Body of pancreas (tissue), 4 donors: ENCODE data around the gene ZNF236. TPM values are rescaled to one million over a fixed set of nuclear protein-coding genes. Genes with fewer than 3 reads are reported as not detected.

Experiments
- ATAC-seq: fragments of 150-250 bp; one replicate; pipeline ENCODE4 v1.9.1; 2016
- DNase-seq, 4 donors: peaks; one replicate each; pipeline ENCODE4 v3.0.0-alpha.2; 2019
- H3K27ac ChIP-seq, 4 donors: fragments of 200-600 bp; sonication (generic); 1 replicate in 3 of 4; 2 replicates in 1 of 4; pipeline versions ENCODE4 v1.5.1 to v1.6.1; 2016 to 2019; ENCODE audit warnings: mild to moderate bottlenecking in 1 of 4, mixed read lengths in 1 of 4, moderate library complexity in 1 of 4
- H3K27me3 ChIP-seq, 2 donors: fragments of 200-600 bp; sonication (generic); one replicate each; pipeline ENCODE4 v1.6.0; 2016; ENCODE audit warnings: mild to moderate bottlenecking in 1 of 2
- H3K36me3 ChIP-seq, 2 donors: fragments of 200-600 bp; sonication (generic); replicated peaks in 1 of 2; 2 replicates each; pipeline ENCODE4 v1.5.1; 2016; ENCODE audit warnings: low read depth in 2 of 2; ENCODE audit not compliant: insufficient read depth in 1 of 2
- H3K4me1 ChIP-seq: fragments of 200-600 bp; sonication (generic); one replicate; pipeline ENCODE4 v1.6.0; 2016
- H3K4me3 ChIP-seq, 2 donors: fragments of 200-600 bp; sonication (generic); 1 replicate in 1 of 2; 2 replicates in 1 of 2; pipeline ENCODE4 v1.5.1; 2016 to 2019
- H3K9me3 ChIP-seq, 3 donors: fragments of 200-600 bp; sonication (generic); 1 replicate in 2 of 3; 2 replicates in 1 of 3; pipeline ENCODE4 v1.5.1; 2016
- POLR2A ChIP-seq, 3 donors: fragments of 450-650 bp; IDR thresholded peaks; one replicate each; pipeline ENCODE4 v1.6.1; 2016; ENCODE audit warnings: antibody characterized with exemption in 3 of 3, mild to moderate bottlenecking in 2 of 3
- WGBS, 2 donors: methylation state at CpG; one replicate each; pipeline ENCODE4 v1.1.5; 2017; 5-methylcytosine and 5-hydroxymethylcytosine counted together
- intact Hi-C: fragments of 100-400 bp; cut with DNase I; formaldehyde crosslinking; loops from one replicate; pipeline ENCODE4 v1.15.1; 2023
- total RNA-seq, 2 donors: library from RNA; depleted of rRNA; stranded (reverse); fragments of >200 nt; gene quantifications; one replicate each; pipeline ENCODE4 v1.1.0, GENCODE V29; 2016
- TF ChIP-seq, protein P1 (sequence below), 7 experiments: fragments of 450-650 bp in 4 of 7; fragments of 200-600 bp in 3 of 7; sonication (generic) in 3 of 7; IDR thresholded peaks; one replicate each; pipeline ENCODE4 v1.5.1; 2016 to 2019; ENCODE audit warnings: antibody characterized with exemption in 7 of 7

The ZNF236 gene
- total RNA-seq, 2 donors from 2014 or later = 9.6 to 22.7 TPM

DNA sequence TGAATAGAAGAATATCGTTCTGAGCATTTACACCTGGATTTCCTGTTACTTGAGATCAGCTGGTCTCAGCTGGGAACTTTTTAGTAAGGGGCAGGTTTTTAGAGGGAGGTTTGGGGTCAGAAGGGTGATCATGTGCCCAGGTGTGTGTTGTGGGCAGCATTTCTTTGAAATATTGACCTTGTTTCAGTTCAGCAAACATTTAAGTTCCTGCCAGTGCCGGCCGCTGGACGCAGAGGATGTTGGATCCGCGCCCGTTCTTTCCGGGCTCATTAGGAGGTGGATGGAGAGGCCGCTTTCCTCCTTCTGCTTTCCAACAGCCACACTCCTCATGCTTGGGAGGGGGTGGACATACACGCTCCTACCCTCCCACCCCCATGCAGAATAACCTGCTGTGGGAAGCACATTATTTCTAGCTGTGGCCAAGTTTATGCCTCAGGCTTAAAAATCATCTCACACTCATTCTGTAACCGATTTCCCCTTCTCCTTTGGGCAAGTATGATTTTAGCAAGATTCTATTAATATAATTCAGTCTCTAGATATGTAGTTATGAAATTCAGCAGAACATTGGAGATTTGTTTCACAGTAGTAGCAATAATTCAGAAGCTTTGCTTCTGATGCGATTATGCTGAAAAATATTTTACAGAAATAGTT is 131.4 kb downstream of the ZNF236 start:
- no peak overlapping the region for H3K4me3 ChIP-seq
- H3K36me3 ChIP-seq = no peaks in the 10 kb centered on the region
- ATAC-seq (peak; percentile 79), DNase-seq (peak; percentile 78 to 92 (median 86))
- H3K27ac ChIP-seq = peak overlapping the region; percentile 48 to 69 (median 57)
- H3K9me3 ChIP-seq = no peaks in the 10 kb centered on the region
- H3K4me1 ChIP-seq = peaks cover 19% of the 10 kb centered on the region
- 11 to 23% methylated on average over 12 of the region's 12 CpGs for WGBS, 2 donors
- H3K27me3 ChIP-seq = no peaks in the 10 kb centered on the region
- TF ChIP-seq, protein P1, sequence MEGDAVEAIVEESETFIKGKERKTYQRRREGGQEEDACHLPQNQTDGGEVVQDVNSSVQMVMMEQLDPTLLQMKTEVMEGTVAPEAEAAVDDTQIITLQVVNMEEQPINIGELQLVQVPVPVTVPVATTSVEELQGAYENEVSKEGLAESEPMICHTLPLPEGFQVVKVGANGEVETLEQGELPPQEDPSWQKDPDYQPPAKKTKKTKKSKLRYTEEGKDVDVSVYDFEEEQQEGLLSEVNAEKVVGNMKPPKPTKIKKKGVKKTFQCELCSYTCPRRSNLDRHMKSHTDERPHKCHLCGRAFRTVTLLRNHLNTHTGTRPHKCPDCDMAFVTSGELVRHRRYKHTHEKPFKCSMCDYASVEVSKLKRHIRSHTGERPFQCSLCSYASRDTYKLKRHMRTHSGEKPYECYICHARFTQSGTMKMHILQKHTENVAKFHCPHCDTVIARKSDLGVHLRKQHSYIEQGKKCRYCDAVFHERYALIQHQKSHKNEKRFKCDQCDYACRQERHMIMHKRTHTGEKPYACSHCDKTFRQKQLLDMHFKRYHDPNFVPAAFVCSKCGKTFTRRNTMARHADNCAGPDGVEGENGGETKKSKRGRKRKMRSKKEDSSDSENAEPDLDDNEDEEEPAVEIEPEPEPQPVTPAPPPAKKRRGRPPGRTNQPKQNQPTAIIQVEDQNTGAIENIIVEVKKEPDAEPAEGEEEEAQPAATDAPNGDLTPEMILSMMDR (IDR thresholded peaks at IDR 0.05) = no peak
- TF ChIP-seq POLR2A (IDR thresholded peaks at IDR 0.05) = no peak
- intact Hi-C loops = no loop called here

DNA sequence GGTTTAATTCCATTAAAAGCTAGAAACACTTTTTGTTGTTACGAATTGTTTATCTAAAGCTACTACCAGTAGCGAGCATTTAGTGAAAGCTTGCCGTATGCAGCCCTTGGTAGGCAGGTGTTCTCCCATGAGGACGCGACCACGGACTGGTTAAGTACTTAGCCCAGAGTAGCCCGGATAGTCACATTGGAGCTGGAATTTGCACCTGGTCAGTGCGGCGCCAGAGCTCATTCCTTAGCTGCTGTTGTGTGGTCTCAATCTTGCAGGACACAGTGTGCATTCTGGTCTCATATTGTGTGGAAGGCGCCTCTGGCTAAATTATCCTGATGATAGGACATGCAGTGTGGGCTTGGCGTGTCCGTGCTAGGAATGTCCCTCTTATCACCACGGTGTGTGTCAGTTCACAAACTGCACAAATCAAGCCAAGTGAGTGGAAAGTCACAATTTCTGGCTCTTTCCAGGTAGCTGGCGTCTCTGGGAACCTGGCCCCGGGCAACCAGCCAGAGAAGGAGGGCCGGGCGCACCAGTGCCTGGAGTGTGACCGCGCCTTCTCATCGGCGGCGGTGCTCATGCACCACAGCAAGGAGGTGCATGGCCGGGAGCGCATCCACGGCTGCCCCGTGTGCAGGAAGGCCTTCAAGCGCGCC is 133.3 kb downstream of the ZNF236 start:
- Histone ChIP-seq H3K9me3 (no peaks in the 10 kb centered on the region), H3K4me1 (peaks cover 24% of the 10 kb centered on the region), H3K36me3 (peaks cover 0 to 2% of the 10 kb centered on the region in 2 donors), H3K27me3 (no peaks in the 10 kb centered on the region), H3K4me3 (no peak overlapping the region), H3K27ac (no peak overlapping the region)
- intact Hi-C loops = no loop called here
- ATAC-seq (no peak), DNase-seq (peak; percentile 36 to 72 (median 54))
- 75 to 95% methylated on average over 18 to 28 of the region's 28 CpGs for WGBS, 2 donors
- TF ChIP-seq, protein P1 (IDR thresholded peaks at IDR 0.05) = no peak
- TF ChIP-seq POLR2A (IDR thresholded peaks at IDR 0.05) = no peak

DNA sequence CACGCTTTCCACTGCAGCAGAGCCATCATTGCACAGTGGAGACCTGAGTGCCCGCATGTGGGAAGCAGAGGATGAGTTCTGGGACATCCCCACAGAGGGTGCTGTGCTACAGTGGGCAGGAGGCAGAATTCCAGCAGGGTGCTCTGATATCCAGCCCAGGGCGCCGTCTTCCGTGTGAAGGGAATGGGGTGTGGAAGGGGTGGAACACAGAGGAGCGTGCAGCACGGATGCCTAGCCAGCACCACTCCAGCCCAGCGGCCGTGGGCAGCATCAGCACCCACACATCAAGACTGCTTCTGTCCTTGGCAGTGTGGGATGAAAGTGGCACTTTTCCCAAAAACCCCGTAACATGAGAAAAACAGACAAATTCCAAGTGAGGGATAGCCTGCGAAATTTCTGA is 134.3 kb downstream of the ZNF236 start:
- ATAC-seq = no peak
- Histone ChIP-seq H3K27me3 (no peaks in the 10 kb centered on the region), H3K27ac (no peak overlapping the region), H3K4me3 (no peak overlapping the region), H3K36me3 (peaks cover 0 to 6% of the 10 kb centered on the region in 2 donors), H3K4me1 (peaks cover 24% of the 10 kb centered on the region), H3K9me3 (no peaks in the 10 kb centered on the region)
- TF ChIP-seq POLR2A (IDR thresholded peaks at IDR 0.05) = no peak
- TF ChIP-seq, protein P1 (IDR thresholded peaks at IDR 0.05) = no peak
- intact Hi-C loops = no loop called here
- WGBS, 2 donors = 95 to 97% methylated on average over 10 to 11 of the region's 11 CpGs
- no peak for DNase-seq

DNA sequence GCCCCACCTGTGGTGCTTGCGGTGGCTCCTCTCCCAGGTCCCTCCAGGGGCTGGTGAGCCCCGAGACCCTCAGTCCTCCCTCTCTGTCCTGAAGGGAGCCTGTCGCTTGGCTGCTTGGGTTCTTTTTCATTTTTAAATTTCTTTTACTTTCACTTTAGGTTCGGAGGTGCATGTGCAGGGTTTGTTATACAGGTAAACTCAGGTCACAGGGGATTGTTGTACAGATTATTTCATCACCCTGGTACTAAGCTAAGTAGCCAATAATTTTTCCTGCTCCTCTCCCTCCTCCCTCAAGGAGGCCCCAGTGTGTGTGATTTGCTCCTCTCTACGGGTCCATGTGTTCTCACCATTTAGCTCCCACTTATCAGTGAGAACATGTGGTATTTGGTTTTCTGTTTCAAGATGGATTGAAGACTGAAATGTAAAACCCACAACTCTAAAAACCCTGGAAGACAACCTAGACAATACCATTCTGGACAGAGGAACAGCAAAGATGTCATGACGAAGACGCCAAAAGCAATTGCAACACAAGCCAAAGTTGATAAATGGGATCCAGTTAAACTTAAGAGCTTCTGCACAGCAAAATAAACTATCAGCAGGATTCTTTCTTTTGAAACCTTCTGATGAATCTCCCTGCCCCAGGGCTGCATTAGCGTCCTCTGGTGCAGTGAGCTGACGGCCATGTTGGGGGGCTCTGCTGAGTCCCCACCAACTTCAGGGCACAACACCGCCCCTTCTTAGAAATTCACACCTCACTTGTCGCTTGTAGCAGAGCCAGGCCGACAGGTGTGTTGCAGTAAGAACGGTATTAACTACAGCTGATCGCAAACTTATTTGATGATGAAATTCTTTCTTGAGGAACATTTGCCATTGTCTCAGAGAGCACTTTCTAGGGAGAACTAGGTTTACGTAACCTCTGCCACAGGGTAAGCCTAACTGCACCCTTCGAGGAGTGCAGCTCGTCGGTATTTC is 135.3 kb downstream of the ZNF236 start:
- ATAC-seq = no peak
- no peak overlapping the region for H3K27ac ChIP-seq
- no peaks in the 10 kb centered on the region for H3K9me3 ChIP-seq
- intact Hi-C loops = no loop called here
- TF ChIP-seq POLR2A (IDR thresholded peaks at IDR 0.05) = no peak
- TF ChIP-seq, protein P1 (IDR thresholded peaks at IDR 0.05) = no peak
- peaks cover 0 to 6% of the 10 kb centered on the region in 2 donors for H3K36me3 ChIP-seq
- 92 to 96% methylated on average over 18 of the region's 18 CpGs for WGBS, 2 donors
- no peaks in the 10 kb centered on the region for H3K27me3 ChIP-seq
- no peak for DNase-seq
- peaks cover 21% of the 10 kb centered on the region for H3K4me1 ChIP-seq
- H3K4me3 ChIP-seq = no peak overlapping the region
